Colonic mucosa (tissue), 4 donors: Measurements from ENCODE around the gene ITGB4. TPM values are rescaled to one million over a fixed set of nuclear protein-coding genes. Genes with fewer than 3 reads are reported as not detected.

Source experiments
- DNase-seq: peaks from one replicate; pipeline ENCODE4 v3.0.0-alpha.2; 2020
- H3K27ac ChIP-seq: fragments of 200-600 bp; one replicate; pipeline ENCODE4 v1.8.0; 2021
- H3K27me3 ChIP-seq: fragments of 200-600 bp; one replicate; pipeline ENCODE4 v1.8.0; 2021
- H3K36me3 ChIP-seq: fragments of 200-600 bp; one replicate; pipeline ENCODE4 v1.8.0; 2021
- H3K4me1 ChIP-seq: fragments of 200-600 bp; one replicate; pipeline ENCODE4 v1.8.0; 2021; ENCODE audit warnings: mild to moderate bottlenecking
- H3K4me3 ChIP-seq: fragments of 200-600 bp; one replicate; pipeline ENCODE4 v1.8.0; 2021
- H3K9ac ChIP-seq, 2 donors: one replicate each; pipeline ENCODE4 v1.7.0; 2013; ENCODE audit warnings: control low read depth in 2 of 2, low read depth in 2 of 2, low read length in 2 of 2
- H3K9me3 ChIP-seq: fragments of 200-600 bp; one replicate; pipeline ENCODE4 v1.8.0; 2021
- CTCF ChIP-seq: fragments of 200-600 bp; IDR thresholded peaks from one replicate; pipeline ENCODE4 v1.8.0; 2022; ENCODE audit warnings: antibody characterized with exemption, mild to moderate bottlenecking
- intact Hi-C: fragments of 100-400 bp; cut with DNase I; formaldehyde crosslinking; loops from one replicate; pipeline ENCODE4 v1.14.1; 2022
- total RNA-seq, 2 donors: library from RNA; stranded (reverse); fragmentation: NEBNext Ultra II Directional in 1 of 2; extraction: Animal tissue kit (Norgen Biotek cat#: 25700) in 1 of 2; gene quantifications; one replicate each; pipeline ENCODE4 v1.2.1, GENCODE V29; 2021
- donor health status: healthy.
- donor health status: DM: no; HTN: no; CAD: no.
- donor health status: DM: no; HTN: no; CAD: no.

Gene ITGB4
- total RNA-seq, 2 donors from 2014 or later = 267 to 272 TPM

GRCh38 chr17:75680431-75680830, 40.8 kb upstream of the ITGB4 start:
- no peak for TF ChIP-seq CTCF
- no peak overlapping the region for H3K9ac ChIP-seq
- no peaks in the 10 kb centered on the region for H3K36me3 ChIP-seq
- no peak for DNase-seq
- intact Hi-C loops = no loop called here
- peaks cover 5% of the 10 kb centered on the region for H3K4me1 ChIP-seq
- H3K27me3 ChIP-seq = no peaks in the 10 kb centered on the region
- H3K4me3 ChIP-seq = no peak overlapping the region
- H3K27ac ChIP-seq = peak overlapping the region; percentile 73
- no peaks in the 10 kb centered on the region for H3K9me3 ChIP-seq

GRCh38 chr17:75681289-75681688, 40.0 kb upstream of the ITGB4 start:
- Histone ChIP-seq H3K4me3 (no peak overlapping the region), H3K9me3 (no peaks in the 10 kb centered on the region), H3K36me3 (no peaks in the 10 kb centered on the region), H3K27ac (no peak overlapping the region), H3K27me3 (no peaks in the 10 kb centered on the region), H3K9ac (no peak overlapping the region), H3K4me1 (peaks cover 5% of the 10 kb centered on the region)
- TF ChIP-seq CTCF = no peak
- DNase-seq = no peak
- intact Hi-C loops = no loop called here

- Histone ChIP-seq H3K27me3 (no peaks in the 10 kb centered on the region), H3K27ac (peak overlapping the region; percentile 55), H3K9me3 (no peaks in the 10 kb centered on the region), H3K36me3 (no peaks in the 10 kb centered on the region), H3K9ac (no peak overlapping the region), H3K4me3 (no peak overlapping the region), H3K4me1 (peaks cover 8% of the 10 kb centered on the region)
- no peak for DNase-seq
- intact Hi-C loops = no loop called here
- no peak for TF ChIP-seq CTCF
Measured at GRCh38 chr17:75683583-75683982, 37.7 kb upstream of the ITGB4 start.

DNA sequence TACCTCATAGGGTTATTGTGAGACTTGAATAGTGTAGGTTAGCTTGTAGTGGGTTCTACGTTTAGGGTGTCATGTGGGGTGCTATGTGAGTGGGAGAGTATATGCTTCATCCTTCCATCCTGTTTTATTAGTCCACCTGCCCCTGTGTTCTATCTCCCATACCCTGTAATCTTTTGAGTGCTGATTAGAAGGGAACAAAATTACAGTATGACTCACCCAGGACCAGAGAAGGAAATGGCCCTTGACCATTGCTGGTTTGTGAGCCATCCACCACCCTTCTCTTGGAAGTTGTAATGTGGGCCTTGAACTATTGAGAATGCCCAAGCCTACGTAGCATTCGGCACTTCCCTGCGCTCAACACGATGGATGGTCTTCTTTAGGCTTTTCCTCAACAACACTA, 37.0 kb upstream of the ITGB4 start:
- no peak overlapping the region for H3K9ac ChIP-seq
- H3K36me3 ChIP-seq = no peaks in the 10 kb centered on the region
- no peak overlapping the region for H3K4me3 ChIP-seq
- DNase-seq = no peak
- H3K4me1 ChIP-seq = peaks cover 6% of the 10 kb centered on the region
- H3K27me3 ChIP-seq = no peaks in the 10 kb centered on the region
- intact Hi-C loops = no loop called here
- H3K9me3 ChIP-seq = no peaks in the 10 kb centered on the region
- peak overlapping the region; percentile 55 for H3K27ac ChIP-seq
- no peak for TF ChIP-seq CTCF

GRCh38 chr17:75684924-75685323, 36.3 kb upstream of the ITGB4 start:
- H3K27me3 ChIP-seq = no peaks in the 10 kb centered on the region
- no peak overlapping the region for H3K4me3 ChIP-seq
- H3K27ac ChIP-seq = peak overlapping the region; percentile 55
- H3K4me1 ChIP-seq = peaks cover 3% of the 10 kb centered on the region
- H3K9ac ChIP-seq = peak overlapping the region in 1 of 2 donors; percentile 35
- DNase-seq = peak; percentile 64
- intact Hi-C loops = no loop called here
- H3K36me3 ChIP-seq = no peaks in the 10 kb centered on the region
- no peaks in the 10 kb centered on the region for H3K9me3 ChIP-seq
- TF ChIP-seq CTCF = no peak

DNA sequence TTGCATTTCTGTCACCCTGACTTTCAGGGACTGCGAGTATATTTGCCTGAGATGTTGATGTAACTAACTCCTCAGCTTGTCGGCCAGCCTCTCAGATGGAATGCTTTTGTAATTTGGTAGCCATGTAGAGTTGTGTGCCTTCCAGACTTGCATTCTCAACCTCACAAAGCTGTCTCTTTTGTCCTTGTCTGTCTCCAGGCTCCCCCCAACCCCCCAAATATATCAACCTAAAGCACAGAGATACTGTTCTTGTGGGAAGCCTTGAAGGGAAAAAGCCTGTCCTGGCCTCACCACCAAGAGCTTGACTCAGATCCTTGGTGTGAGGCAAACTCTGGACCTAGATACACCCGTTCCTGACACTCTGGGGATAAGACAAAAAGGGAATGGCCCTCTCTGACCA, 35.8 kb upstream of the ITGB4 start:
- no peaks in the 10 kb centered on the region for H3K27me3 ChIP-seq
- no peak for DNase-seq
- TF ChIP-seq CTCF = no peak
- intact Hi-C loops = no loop called here
- no peaks in the 10 kb centered on the region for H3K9me3 ChIP-seq
- H3K4me1 ChIP-seq = peaks cover 3% of the 10 kb centered on the region
- H3K4me3 ChIP-seq = no peak overlapping the region
- peak overlapping the region; percentile 55 for H3K27ac ChIP-seq
- H3K9ac ChIP-seq = peak overlapping the region in 1 of 2 donors; percentile 35
- no peaks in the 10 kb centered on the region for H3K36me3 ChIP-seq
